Endodermal cell (in vitro differentiated cells): ENCODE results near the gene RGS13. TPM values are rescaled to one million over a fixed set of nuclear protein-coding genes. Genes with fewer than 3 reads are reported as not detected.

Source experiments
- DNase-seq: peaks from one replicate; pipeline ENCODE4 v3.0.0-alpha.2; 2017
- H3K27ac ChIP-seq: 2 replicates; pipeline ENCODE4 v1.5.1; 2013; ENCODE audit warnings: mild to moderate bottlenecking, low read depth, low read length, moderate library complexity
- H3K27me3 ChIP-seq: 2 replicates; pipeline ENCODE4 v1.6.1; 2013; ENCODE audit warnings: mild to moderate bottlenecking, low read length, moderate library complexity; ENCODE audit not compliant: insufficient read depth, control insufficient read depth, poor library complexity, severe bottlenecking
- H3K36me3 ChIP-seq: 2 replicates; pipeline ENCODE4 v1.7.0; 2013; ENCODE audit warnings: mild to moderate bottlenecking, low read length, moderate library complexity; ENCODE audit not compliant: control insufficient read depth, insufficient read depth
- H3K4me1 ChIP-seq: one replicate; pipeline ENCODE4 v1.7.0; 2013; ENCODE audit warnings: low read length; ENCODE audit not compliant: control insufficient read depth, insufficient read depth
- H3K4me3 ChIP-seq: 2 replicates; pipeline ENCODE4 v1.5.1; 2013; ENCODE audit warnings: mild to moderate bottlenecking, low read length, moderate library complexity
- H3K9ac ChIP-seq: 2 replicates; pipeline ENCODE4 v1.6.1; 2013; ENCODE audit warnings: mild to moderate bottlenecking, low read length, moderate library complexity; ENCODE audit not compliant: poor library complexity, severe bottlenecking; ENCODE audit errors: extremely low read depth
- H3K9me3 ChIP-seq: 2 replicates; pipeline ENCODE4 v1.6.1; 2013; ENCODE audit warnings: mild to moderate bottlenecking, low read length, moderate library complexity; ENCODE audit not compliant: control insufficient read depth
- H3K27ac Mint-ChIP-seq: 2 replicates; pipeline ENCODE4 v1.8.0; 2020; ENCODE audit warnings: mixed read lengths
- H3K27me3 Mint-ChIP-seq: 2 replicates; pipeline ENCODE4 v1.8.0; 2021; ENCODE audit warnings: mild to moderate bottlenecking, mixed read lengths; ENCODE audit not compliant: insufficient read depth
- H3K36me3 Mint-ChIP-seq: 2 replicates; pipeline ENCODE4 v1.8.0; 2020; ENCODE audit warnings: low read depth, mixed read lengths
- H3K4me1 Mint-ChIP-seq: 2 replicates; pipeline ENCODE4 v1.8.0; 2020; ENCODE audit warnings: mixed read lengths
- H3K4me3 Mint-ChIP-seq: 2 replicates; pipeline ENCODE4 v1.8.0; 2020; ENCODE audit warnings: mild to moderate bottlenecking, moderate library complexity, mixed read lengths
- H3K9me3 Mint-ChIP-seq: 2 replicates; pipeline ENCODE4 v1.8.0; 2020; ENCODE audit warnings: mild to moderate bottlenecking, mixed read lengths
- WGBS, 2 experiments: methylation state at CpG; one replicate each; pipeline versions ENCODE4 v1.1.5 to v1.1.7; 2013; ENCODE audit warnings: missing lambda C conversion rate in 2 of 2, mixed read lengths in 1 of 2; ENCODE audit not compliant: insufficient coverage in 1 of 2, insufficient read length in 1 of 2; 5-methylcytosine and 5-hydroxymethylcytosine counted together
- total RNA-seq, 2 donors: library from RNA; stranded (reverse); fragmentation: NEBNext Ultra II Directional in 1 of 2; extraction: Animal tissue kit (Norgen Biotek cat#: 25700) in 1 of 2; gene quantifications; 2 replicates in 1 of 2; 3 replicates in 1 of 2; pipeline ENCODE4 v1.2.1, GENCODE V29; 2021
- TF ChIP-seq, protein P1 (sequence below): fragments of 200-600 bp; sonication (generic); conservative IDR thresholded peaks from 2 replicates; pipeline ENCODE4 v1.5.0; 2021; ENCODE audit warnings: antibody characterized with exemption, mild to moderate bottlenecking

Gene RGS13
- total RNA-seq, 2 donors from 2014 or later = not detected

DNA sequence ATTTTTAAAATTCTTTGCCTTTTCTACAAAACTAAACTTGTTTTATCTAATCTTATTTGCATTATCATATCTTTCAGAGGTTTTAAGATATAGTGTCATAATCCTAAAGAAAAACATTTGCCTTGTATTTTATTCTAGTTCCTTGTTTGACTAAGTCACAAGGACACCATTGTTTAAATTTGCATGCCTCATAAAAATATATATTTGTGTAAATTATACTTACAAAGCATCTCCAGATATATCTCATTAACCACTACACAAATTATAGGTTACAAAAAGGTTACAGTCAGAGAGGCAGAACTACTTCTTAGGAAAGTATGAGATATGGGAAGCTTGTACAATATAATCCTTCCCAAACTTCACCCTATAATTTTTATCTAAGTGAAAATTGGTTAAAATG lies 4.2 kb upstream of the RGS13 start:
- H3K4me3 Mint-ChIP-seq = no peak overlapping the region
- H3K9me3 Mint-ChIP-seq = no peaks in the 10 kb centered on the region
- DNase-seq = no peak
- no peak overlapping the region for H3K27ac Mint-ChIP-seq
- H3K4me1 Mint-ChIP-seq = peaks cover 63% of the 10 kb centered on the region
- TF ChIP-seq, protein P1, sequence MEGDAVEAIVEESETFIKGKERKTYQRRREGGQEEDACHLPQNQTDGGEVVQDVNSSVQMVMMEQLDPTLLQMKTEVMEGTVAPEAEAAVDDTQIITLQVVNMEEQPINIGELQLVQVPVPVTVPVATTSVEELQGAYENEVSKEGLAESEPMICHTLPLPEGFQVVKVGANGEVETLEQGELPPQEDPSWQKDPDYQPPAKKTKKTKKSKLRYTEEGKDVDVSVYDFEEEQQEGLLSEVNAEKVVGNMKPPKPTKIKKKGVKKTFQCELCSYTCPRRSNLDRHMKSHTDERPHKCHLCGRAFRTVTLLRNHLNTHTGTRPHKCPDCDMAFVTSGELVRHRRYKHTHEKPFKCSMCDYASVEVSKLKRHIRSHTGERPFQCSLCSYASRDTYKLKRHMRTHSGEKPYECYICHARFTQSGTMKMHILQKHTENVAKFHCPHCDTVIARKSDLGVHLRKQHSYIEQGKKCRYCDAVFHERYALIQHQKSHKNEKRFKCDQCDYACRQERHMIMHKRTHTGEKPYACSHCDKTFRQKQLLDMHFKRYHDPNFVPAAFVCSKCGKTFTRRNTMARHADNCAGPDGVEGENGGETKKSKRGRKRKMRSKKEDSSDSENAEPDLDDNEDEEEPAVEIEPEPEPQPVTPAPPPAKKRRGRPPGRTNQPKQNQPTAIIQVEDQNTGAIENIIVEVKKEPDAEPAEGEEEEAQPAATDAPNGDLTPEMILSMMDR = no peak
- H3K27me3 ChIP-seq = peaks cover 7% of the 10 kb centered on the region
- H3K9me3 ChIP-seq = no peaks in the 10 kb centered on the region
- H3K4me1 ChIP-seq = peaks cover 15% of the 10 kb centered on the region
- no peak overlapping the region for H3K4me3 ChIP-seq
- H3K36me3 Mint-ChIP-seq = no peaks in the 10 kb centered on the region
- no peak overlapping the region for H3K9ac ChIP-seq
- no peaks in the 10 kb centered on the region for H3K36me3 ChIP-seq
- no peak overlapping the region for H3K27ac ChIP-seq
- peaks cover 3% of the 10 kb centered on the region for H3K27me3 Mint-ChIP-seq

DNA sequence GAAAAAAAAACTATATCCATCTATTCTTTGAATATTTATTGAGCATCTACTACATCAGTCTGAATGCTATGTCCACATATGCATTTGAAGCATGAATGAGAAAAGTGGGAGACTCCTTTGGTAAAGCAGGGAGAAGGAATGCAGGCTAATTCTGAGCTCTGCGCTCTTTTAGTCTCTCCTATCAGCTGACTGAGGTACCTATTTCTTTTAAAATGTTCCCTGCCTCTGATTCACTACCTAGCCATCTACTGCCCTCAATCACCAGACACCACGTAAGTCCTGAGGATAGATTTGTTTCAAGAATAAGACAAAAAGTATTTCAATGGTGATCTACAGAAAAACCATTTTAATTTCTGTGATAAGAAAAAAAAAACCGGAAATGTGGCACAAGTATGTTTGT lies 3.8 kb upstream of the RGS13 start:
- Mint-ChIP-seq H3K4me3 (no peak overlapping the region), H3K27me3 (peaks cover 3% of the 10 kb centered on the region), H3K9me3 (no peaks in the 10 kb centered on the region), H3K4me1 (peaks cover 60% of the 10 kb centered on the region), H3K27ac (no peak overlapping the region), H3K36me3 (no peaks in the 10 kb centered on the region)
- no peak overlapping the region for H3K27ac ChIP-seq
- TF ChIP-seq, protein P1 = no peak
- H3K9ac ChIP-seq = no peak overlapping the region
- no peak for DNase-seq
- H3K9me3 ChIP-seq = no peaks in the 10 kb centered on the region
- peaks cover 7% of the 10 kb centered on the region for H3K27me3 ChIP-seq
- H3K36me3 ChIP-seq = no peaks in the 10 kb centered on the region
- 83 to 100% methylated on average over 1 to 3 of the region's 3 CpGs for WGBS, 2 experiments
- H3K4me3 ChIP-seq = no peak overlapping the region
- peaks cover 15% of the 10 kb centered on the region for H3K4me1 ChIP-seq

DNA sequence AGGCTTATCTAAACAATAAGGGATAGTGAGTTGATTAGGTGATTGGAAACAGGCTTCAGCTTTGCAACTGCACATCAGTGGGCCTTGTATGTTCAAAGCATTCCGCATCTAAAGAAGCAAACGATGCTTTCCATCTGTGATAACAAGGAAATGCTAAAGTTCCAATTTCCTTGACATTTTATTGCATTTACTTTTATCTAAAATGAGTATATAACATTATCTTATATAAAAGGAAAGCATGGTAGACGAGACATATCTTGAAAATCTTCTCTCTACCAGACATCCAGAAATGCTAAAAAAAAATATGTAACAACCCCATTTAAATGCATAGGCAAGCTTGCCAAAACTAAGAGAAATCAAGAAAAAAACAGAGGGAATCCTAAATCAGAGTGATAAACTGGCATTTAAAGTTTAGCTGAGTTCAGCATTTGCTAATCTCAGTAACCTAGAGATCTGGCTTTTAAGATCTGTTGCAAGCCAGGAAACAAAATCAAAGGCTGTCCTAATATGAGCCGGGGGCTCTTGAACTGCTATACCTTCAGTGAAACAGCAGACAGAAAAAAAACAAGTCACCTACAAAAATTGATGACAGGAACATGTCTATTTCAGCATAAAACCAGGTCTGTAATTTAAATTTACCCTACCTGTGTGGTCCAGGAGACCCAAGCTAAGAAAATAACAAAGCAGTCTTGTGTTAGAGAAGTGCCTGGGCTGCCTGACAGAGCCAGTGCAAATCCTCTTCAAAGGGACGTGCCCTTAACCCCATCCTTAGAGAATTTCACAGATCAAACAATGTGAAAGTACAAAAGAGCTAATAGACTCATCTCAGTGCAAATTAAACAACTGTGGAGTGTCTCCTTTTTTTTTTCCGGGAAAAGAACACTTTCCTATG lies 3.1 kb upstream of the RGS13 start:
- Mint-ChIP-seq H3K36me3 (no peaks in the 10 kb centered on the region), H3K4me3 (no peak overlapping the region), H3K27me3 (peaks cover 3% of the 10 kb centered on the region), H3K27ac (no peak overlapping the region), H3K9me3 (no peaks in the 10 kb centered on the region), H3K4me1 (peaks cover 56% of the 10 kb centered on the region)
- H3K27ac ChIP-seq = no peak overlapping the region
- no peak for DNase-seq
- WGBS, 2 experiments = 60 to 73% methylated on average over 2 to 6 of the region's 6 CpGs
- no peak overlapping the region for H3K9ac ChIP-seq
- H3K27me3 ChIP-seq = peaks cover 7% of the 10 kb centered on the region
- H3K9me3 ChIP-seq = no peaks in the 10 kb centered on the region
- H3K36me3 ChIP-seq = no peaks in the 10 kb centered on the region
- H3K4me3 ChIP-seq = no peak overlapping the region
- peaks cover 11% of the 10 kb centered on the region for H3K4me1 ChIP-seq
- TF ChIP-seq, protein P1 = no peak
